ENCODE measurements around the gene GPR150. TPM values are rescaled to one million over a fixed set of nuclear protein-coding genes. Genes with fewer than 3 reads are reported as not detected.
"Not testable (repeated sequence)": the region's sequence is repeated elsewhere in the genome, so short reads cannot be mapped to it uniquely, and the experiment has no call there.

GPR150 gene
- total RNA-seq, 2 experiments from 2014 or later, result 0.60 to 0.75 TPM

DNA sequence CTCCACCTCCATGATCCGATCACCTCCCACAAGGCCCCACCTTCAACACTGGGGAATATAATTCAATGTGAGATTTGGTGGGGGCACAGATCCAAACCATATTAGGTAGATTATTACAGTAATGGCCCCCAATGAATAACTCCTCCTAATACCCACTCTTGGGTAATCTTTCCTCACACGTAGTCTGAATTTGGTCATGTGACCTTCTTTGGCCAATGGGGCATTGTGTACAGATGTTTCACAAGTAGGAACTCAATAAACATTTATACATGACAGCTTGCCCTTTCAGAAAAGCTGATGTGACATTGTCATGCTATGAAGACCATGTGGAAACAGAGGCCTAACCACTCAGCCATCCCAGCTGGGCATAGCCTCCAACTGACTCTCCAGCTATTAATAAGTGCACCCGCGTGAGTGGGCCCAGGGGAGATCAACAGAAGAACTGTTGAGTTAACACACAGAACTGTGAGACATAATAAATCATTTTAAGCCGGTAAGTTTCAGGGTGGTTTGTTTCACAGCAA lies 10.6 kb downstream of the GPR150 start:
- Histone ChIP-seq H3K27me3 (ENCODE audit: control insufficient read depth in 1 of 2, insufficient read depth in 2 of 2, low read length in 2 of 2) (no peaks in the 10 kb centered on the region), H3K9me3 (ENCODE audit: control insufficient read depth in 1 of 2, insufficient read depth in 1 of 2, low read length in 2 of 2) (no peaks in the 10 kb centered on the region), H3K36me3 (ENCODE audit: insufficient read depth, low read length) (no peaks in the 10 kb centered on the region), H3K4me3 (ENCODE audit: low read length) (no peak overlapping the region), H3K4me1 (ENCODE audit: insufficient read depth, low read length) (peaks cover 19% of the 10 kb centered on the region), H3K27ac (ENCODE audit: low read depth in 1 of 2, low read length in 2 of 2) (no peak overlapping the region)
- ATAC-seq (ENCODE audit: poor library complexity) (no peak), DNase-seq (no peak)
- no peak for TF ChIP-seq CTCF (IDR thresholded peaks at IDR 0.05)
- intact Hi-C loops (cut with DNase I, micrococcal nuclease), result loop anchor here in 1 of 2 experiments (10.0 kb wide), 1 partner anchor 1174 kb away; the partner anchor contains the start of gene ERAP1
- ChIA-PET POLR2A (interaction anchor here (0.8 to 2.4 kb wide), 4 partner anchors 9 to 76 kb away, joined by 3 to 73 read pairs (median 22); partner anchors contain the start of genes ARSK, GPR150, RFESD and SKIC3), CTCF (interaction anchor here (2.2 kb wide), 1 partner anchor 8 kb away, joined by 5 read pairs; no protein-coding TSS in a partner anchor)
- H3K36me3 Mint-ChIP-seq (ENCODE audit: low read depth), result no peaks in the 10 kb centered on the region
- peaks cover 42% of the 10 kb centered on the region for H3K4me1 Mint-ChIP-seq (ENCODE audit: low read depth)
- H3K9me3 Mint-ChIP-seq, result peaks cover 4% of the 10 kb centered on the region
- no peaks in the 10 kb centered on the region for H3K27me3 Mint-ChIP-seq
- peak overlapping the region; percentile 56 for H3K27ac Mint-ChIP-seq
- no peak overlapping the region for H3K4me3 Mint-ChIP-seq

GRCh38 chr5:95631255-95631958 lies 11.5 kb downstream of the GPR150 start:
- Mint-ChIP-seq H3K4me1 (ENCODE audit: low read depth) (peaks cover 42% of the 10 kb centered on the region), H3K4me3 (no peak overlapping the region), H3K27ac (peak overlapping the region; percentile 89), H3K36me3 (ENCODE audit: low read depth) (no peaks in the 10 kb centered on the region), H3K9me3 (peaks cover 4% of the 10 kb centered on the region), H3K27me3 (no peaks in the 10 kb centered on the region)
- DNase-seq (no peak), ATAC-seq (ENCODE audit: poor library complexity) (peak; percentile 4)
- no peak overlapping the region for H3K4me3 ChIP-seq (ENCODE audit: low read length)
- ChIA-PET POLR2A (interaction anchor here (0.7 to 2.4 kb wide), 5 partner anchors 10 to 203 kb away, joined by 3 to 73 read pairs (median 13); partner anchors contain the start of genes ARSK, GPR150, RFESD and SKIC3), CTCF (interaction anchor here (1.4 to 2.2 kb wide), 3 partner anchors 9 to 15 kb away, joined by 5 to 7 read pairs (median 6); partner anchors contain the start of gene RFESD)
- H3K4me1 ChIP-seq (ENCODE audit: insufficient read depth, low read length), result peaks cover 19% of the 10 kb centered on the region
- H3K27me3 ChIP-seq (ENCODE audit: control insufficient read depth in 1 of 2, insufficient read depth in 2 of 2, low read length in 2 of 2), result no peaks in the 10 kb centered on the region
- TF ChIP-seq CTCF (IDR thresholded peaks at IDR 0.05), result no peak
- no peaks in the 10 kb centered on the region for H3K36me3 ChIP-seq (ENCODE audit: insufficient read depth, low read length)
- peak overlapping the region in 1 of 2 donors; percentile 80 for H3K27ac ChIP-seq (ENCODE audit: low read depth in 1 of 2, low read length in 2 of 2)
- no peaks in the 10 kb centered on the region for H3K9me3 ChIP-seq (ENCODE audit: control insufficient read depth in 1 of 2, insufficient read depth in 1 of 2, low read length in 2 of 2)
- intact Hi-C loops (cut with DNase I, micrococcal nuclease), result loop anchor here in 1 of 2 experiments (10.0 kb wide), 1 partner anchor 1173 kb away; the partner anchor contains the start of gene ERAP1

- Mint-ChIP-seq H3K27ac (peak overlapping the region; percentile 89), H3K36me3 (ENCODE audit: low read depth) (no peaks in the 10 kb centered on the region), H3K9me3 (peaks cover 4% of the 10 kb centered on the region), H3K4me3 (peak overlapping the region; percentile 9), H3K4me1 (ENCODE audit: low read depth) (peaks cover 42% of the 10 kb centered on the region), H3K27me3 (no peaks in the 10 kb centered on the region)
- intact Hi-C loops (cut with DNase I, micrococcal nuclease), result loop anchor here (1.0 to 10.0 kb wide), 3 partner anchors 10 to 1173 kb away; partner anchors contain the start of gene ERAP1 (in 1 of the 2)
- ChIA-PET POLR2A (interaction anchor here (0.7 to 2.4 kb wide), 5 partner anchors 11 to 203 kb away, joined by 3 to 73 read pairs (median 13); partner anchors contain the start of genes ARSK, GPR150, RFESD and SKIC3), CTCF (interaction anchor here (1.4 to 2.2 kb wide), 3 partner anchors 10 to 15 kb away, joined by 5 to 7 read pairs (median 6); partner anchors contain the start of gene RFESD)
- H3K27ac ChIP-seq (ENCODE audit: low read depth in 1 of 2, low read length in 2 of 2), result peak overlapping the region; percentile 16 to 80
- TF ChIP-seq CTCF (IDR thresholded peaks at IDR 0.05), result no peak
- no peaks in the 10 kb centered on the region for H3K27me3 ChIP-seq (ENCODE audit: control insufficient read depth in 1 of 2, insufficient read depth in 2 of 2, low read length in 2 of 2)
- peak; percentile 44 to 90 (median 62) for DNase-seq
- ATAC-seq (ENCODE audit: poor library complexity), result peak; percentile 98
- H3K4me1 ChIP-seq (ENCODE audit: insufficient read depth, low read length), result peaks cover 19% of the 10 kb centered on the region
- H3K4me3 ChIP-seq (ENCODE audit: low read length), result no peak overlapping the region
- H3K36me3 ChIP-seq (ENCODE audit: insufficient read depth, low read length), result no peaks in the 10 kb centered on the region
- no peaks in the 10 kb centered on the region for H3K9me3 ChIP-seq (ENCODE audit: control insufficient read depth in 1 of 2, insufficient read depth in 1 of 2, low read length in 2 of 2)
Measured at GRCh38 chr5:95631991-95632675, 12.2 kb downstream of the GPR150 start.

DNA sequence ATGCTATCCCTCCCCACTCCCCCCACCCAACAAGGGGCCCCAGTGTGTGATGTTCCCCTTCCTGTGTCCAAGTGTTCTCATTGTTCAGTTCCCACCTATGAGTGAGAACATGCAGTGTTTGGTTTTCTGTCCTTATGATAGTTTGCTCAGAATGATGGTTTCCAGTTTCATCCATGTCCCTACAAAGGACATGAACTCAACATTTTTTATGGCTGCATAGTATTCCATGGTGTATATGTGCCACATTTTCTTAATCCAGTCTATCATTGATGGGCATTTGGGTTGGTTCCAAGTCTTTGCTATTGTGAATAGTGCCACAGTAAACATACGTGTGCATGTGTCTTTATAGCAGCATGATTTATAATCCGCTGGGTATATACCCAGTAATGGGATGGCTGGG lies 13.1 kb downstream of the GPR150 start:
- not testable (repeated sequence) for H3K4me3 Mint-ChIP-seq; H3K36me3 Mint-ChIP-seq (ENCODE audit: low read depth); ATAC-seq (ENCODE audit: poor library complexity); H3K27me3 ChIP-seq (ENCODE audit: control insufficient read depth in 1 of 2, insufficient read depth in 2 of 2, low read length in 2 of 2); H3K36me3 ChIP-seq (ENCODE audit: insufficient read depth, low read length); H3K9me3 Mint-ChIP-seq; H3K27ac ChIP-seq (ENCODE audit: low read depth in 1 of 2, low read length in 2 of 2); H3K27ac Mint-ChIP-seq; H3K27me3 Mint-ChIP-seq; DNase-seq; H3K9me3 ChIP-seq (ENCODE audit: control insufficient read depth in 1 of 2, insufficient read depth in 1 of 2, low read length in 2 of 2); H3K4me3 ChIP-seq (ENCODE audit: low read length)
- intact Hi-C loops (cut with DNase I, micrococcal nuclease), result loop anchor here (1.0 to 10.0 kb wide), 3 partner anchors 11 to 1172 kb away; partner anchors contain the start of gene ERAP1 (in 1 of the 2)
- ChIA-PET POLR2A (interaction anchor here (2.4 kb wide), 3 partner anchors 11 to 78 kb away, joined by 13 to 73 read pairs (median 32); partner anchors contain the start of genes ARSK, GPR150, RFESD and SKIC3), CTCF (interaction anchor here (2.2 kb wide), 1 partner anchor 10 kb away, joined by 5 read pairs; no protein-coding TSS in a partner anchor)
- peaks cover 19% of the 10 kb centered on the region for H3K4me1 ChIP-seq (ENCODE audit: insufficient read depth, low read length)
- H3K4me1 Mint-ChIP-seq (ENCODE audit: low read depth), result peaks cover 38% of the 10 kb centered on the region
